ENCODE data around the gene NPDC1.

The NPDC1 gene

GRCh38 chr9:137056739-137057415 is 10.9 kb upstream of the NPDC1 start:
- DNase-seq (ENCODE audit: low read depth in 2 of 2): no peak

- no peak for DNase-seq (ENCODE audit: low read depth in 2 of 2)
These were observed 9.7 kb upstream of the NPDC1 start for GRCh38 chr9:137055385-137056364.

GRCh38 chr9:137054932-137055384 is 9.0 kb upstream of the NPDC1 start:
- no peak for DNase-seq (ENCODE audit: low read depth in 2 of 2)

- no peak for DNase-seq (ENCODE audit: low read depth in 2 of 2)
These were observed 8.3 kb upstream of the NPDC1 start, which contains the start of gene ENTPD2 for GRCh38 chr9:137053944-137054931. TSS of gene ENTPD2 (minus strand) at chr9:137054061. CDS start at chr9:137053997, 64 bp downstream.

- DNase-seq (ENCODE audit: low read depth in 2 of 2): no peak
These were observed 7.3 kb upstream of the NPDC1 start for GRCh38 chr9:137052998-137053943.

- no peak for DNase-seq (ENCODE audit: low read depth in 2 of 2)
These were observed 6.3 kb upstream of the NPDC1 start for GRCh38 chr9:137052293-137052692.

GRCh38 chr9:137051145-137051724 is 5.3 kb upstream of the NPDC1 start:
- DNase-seq (ENCODE audit: low read depth in 2 of 2): no peak

GRCh38 chr9:137050570-137050969 is 4.6 kb upstream of the NPDC1 start:
- DNase-seq (ENCODE audit: low read depth in 2 of 2): no peak

GRCh38 chr9:137049544-137050449 is 3.8 kb upstream of the NPDC1 start:
- DNase-seq (ENCODE audit: low read depth in 2 of 2): peak; percentile 38 to 69

GRCh38 chr9:137048655-137049543 is 2.9 kb upstream of the NPDC1 start:
- DNase-seq (ENCODE audit: low read depth in 2 of 2): no peak

- no peak for DNase-seq (ENCODE audit: low read depth in 2 of 2)
These were observed 486 bp downstream of the NPDC1 start for GRCh38 chr9:137045294-137046087.

GRCh38 chr9:137044502-137045177 is 1.3 kb downstream of the NPDC1 start:
- DNase-seq (ENCODE audit: low read depth in 2 of 2): no peak

GRCh38 chr9:137044037-137044436 is 1.9 kb downstream of the NPDC1 start:
- DNase-seq (ENCODE audit: low read depth in 2 of 2): no peak

- DNase-seq (ENCODE audit: low read depth in 2 of 2): no peak
These were observed 2.9 kb downstream of the NPDC1 start for GRCh38 chr9:137042751-137043727.

GRCh38 chr9:137041124-137041523 is 4.9 kb downstream of the NPDC1 start:
- DNase-seq (ENCODE audit: low read depth in 2 of 2): no peak
